IMR-90 (cell line): Measurements from ENCODE around the gene COL4A2. TPM values are rescaled to one million over a fixed set of nuclear protein-coding genes. Genes with fewer than 3 reads are reported as not detected.

Experiments
- ATAC-seq: fragments of 200-7000 bp; cut with Tn5 transposase; 2 replicates; pipeline ENCODE4 v1.9.1; 2020; ENCODE audit warnings: low read depth, mild to moderate bottlenecking, moderate library complexity
- BruUV-seq: library from RNA; stranded (reverse); fragments of 400-500 nt; replicated peaks from 2 replicates; lab custom pipeline; 2021; lab: Mats Ljungman, UMichigan
- CTCF ChIA-PET: fragments of 300-600 bp; formaldehyde crosslinking; extraction: SDS; loops from one replicate; lab custom pipeline; 2021; ENCODE audit warnings: antibody characterized with exemption; lab: Yijun Ruan, JAX
- POLR2A ChIA-PET: fragments of 300-600 bp; sonication (Branson Sonifier 250); formaldehyde crosslinking; loops from one replicate; lab custom pipeline; 2022; ENCODE audit warnings: antibody characterized with exemption; ENCODE audit not compliant: unreplicated experiment; lab: Charles Lee
- DNase-seq: peaks from one replicate; pipeline ENCODE4 v3.0.0; 2013
- H2AFZ ChIP-seq: replicated peaks from 2 replicates; pipeline ENCODE3; 2013; ENCODE audit warnings: low read length, mild to moderate bottlenecking; ENCODE audit not compliant: poor library complexity
- H2AK5ac ChIP-seq: 2 replicates; pipeline ENCODE4 v1.6.1; 2013; ENCODE audit warnings: low read depth, low read length, inconsistent platforms
- H2AK9ac ChIP-seq: replicated peaks from 2 replicates; pipeline ENCODE3; 2013; ENCODE audit warnings: mild to moderate bottlenecking, low read depth, low read length, moderate library complexity; ENCODE audit not compliant: poor library complexity
- H2BK120ac ChIP-seq: 2 replicates; pipeline ENCODE4 v1.6.1; 2013; ENCODE audit warnings: low read depth, low read length, inconsistent platforms
- H2BK15ac ChIP-seq: 3 replicates; pipeline ENCODE4 v1.6.1; 2013; ENCODE audit warnings: low read depth, low read length, inconsistent platforms
- H2BK20ac ChIP-seq: 2 replicates; pipeline ENCODE4 v1.6.1; 2013; ENCODE audit warnings: low read depth, mild to moderate bottlenecking, inconsistent platforms, low read length, moderate library complexity
- H2BK5ac ChIP-seq: 2 replicates; pipeline ENCODE4 v1.6.1; 2013; ENCODE audit warnings: mild to moderate bottlenecking, low read depth, low read length, inconsistent platforms; ENCODE audit not compliant: poor library complexity, severe bottlenecking
- H3K14ac ChIP-seq: replicated peaks from 2 replicates; pipeline ENCODE4 v1.6.1; 2013; ENCODE audit warnings: low read depth, low read length, inconsistent platforms
- H3K18ac ChIP-seq: 2 replicates; pipeline ENCODE4 v1.6.1; 2013; ENCODE audit warnings: low read depth, low read length, control low read depth
- H3K23ac ChIP-seq: 2 replicates; pipeline ENCODE4 v1.6.1; 2013; ENCODE audit warnings: low read depth, low read length, inconsistent platforms
- H3K27ac ChIP-seq: 2 replicates; pipeline ENCODE4 v1.5.1; 2013; ENCODE audit warnings: mild to moderate bottlenecking, control low read depth, low read length; ENCODE audit not compliant: insufficient read depth
- H3K27me3 ChIP-seq: 2 replicates; pipeline ENCODE4 v1.6.1; 2013; ENCODE audit warnings: low read length; ENCODE audit not compliant: control insufficient read depth, insufficient read depth
- H3K36me3 ChIP-seq: 2 replicates; pipeline ENCODE4 v1.6.1; 2013; ENCODE audit warnings: low read length, mixed read lengths; ENCODE audit not compliant: control insufficient read depth, insufficient read depth
- H3K4ac ChIP-seq: 2 replicates; pipeline ENCODE4 v1.6.1; 2013; ENCODE audit warnings: low read depth, low read length, inconsistent platforms
- H3K4me1 ChIP-seq: 2 replicates; pipeline ENCODE4 v1.6.1; 2013; ENCODE audit warnings: low read length, mixed read lengths; ENCODE audit not compliant: control insufficient read depth, insufficient read depth
- H3K4me2 ChIP-seq: 2 replicates; pipeline ENCODE4 v1.6.1; 2013; ENCODE audit warnings: low read depth, mild to moderate bottlenecking, control low read depth, low read length, moderate library complexity
- H3K4me3 ChIP-seq: 2 replicates; pipeline ENCODE4 v1.5.1; 2013; ENCODE audit warnings: low read depth, mild to moderate bottlenecking, control low read depth, low read length, moderate library complexity; ENCODE audit not compliant: insufficient read depth
- H3K56ac ChIP-seq: 2 replicates; pipeline ENCODE4 v1.6.1; 2013; ENCODE audit warnings: low read length, inconsistent platforms; ENCODE audit not compliant: insufficient read depth; ENCODE audit errors: extremely low read depth
- H3K79me1 ChIP-seq, 2 experiments: 2 replicates each; pipeline ENCODE4 v1.6.1; 2013; ENCODE audit warnings: low read length in 2 of 2, inconsistent platforms in 1 of 2, low read depth in 1 of 2
- H3K9ac ChIP-seq: 2 replicates; pipeline ENCODE4 v1.6.1; 2013; ENCODE audit warnings: low read depth, low read length, control low read depth
- H3K9me1 ChIP-seq: 2 replicates; pipeline ENCODE4 v1.6.1; 2013; ENCODE audit warnings: low read length, inconsistent platforms; ENCODE audit not compliant: insufficient read depth
- H3K9me3 ChIP-seq: 2 replicates; pipeline ENCODE4 v1.6.1; 2013; ENCODE audit warnings: low read length; ENCODE audit not compliant: control insufficient read depth, insufficient read depth
- H4K20me1 ChIP-seq: 2 replicates; pipeline ENCODE4 v1.6.1; 2013; ENCODE audit warnings: low read length, inconsistent platforms; ENCODE audit not compliant: insufficient read depth
- H4K5ac ChIP-seq: 2 replicates; pipeline ENCODE4 v1.6.1; 2013; ENCODE audit warnings: mild to moderate bottlenecking, low read depth, low read length, control low read depth
- H4K8ac ChIP-seq, 2 experiments: 2 replicates each; pipeline ENCODE4 v1.6.1; 2013; ENCODE audit warnings: low read depth in 2 of 2, low read length in 2 of 2, control low read depth in 1 of 2, inconsistent platforms in 1 of 2
- H4K91ac ChIP-seq: 2 replicates; pipeline ENCODE4 v1.6.1; 2013; ENCODE audit warnings: low read depth, low read length, inconsistent platforms; ENCODE audit not compliant: insufficient read depth
- WGBS, 2 experiments: methylation state at CpG; one replicate each; pipeline versions ENCODE4 v1.1.5 to v1.1.7; 2013; ENCODE audit warnings: missing lambda C conversion rate in 2 of 2; ENCODE audit not compliant: insufficient read length in 1 of 2; ENCODE audit errors: extremely low coverage in 2 of 2; 5-methylcytosine and 5-hydroxymethylcytosine counted together
- dilution Hi-C: fragments of 300-500 bp; cut with HindIII; formaldehyde crosslinking; loops from one replicate; pipeline ENCODE4 v1.14.3; 2018; ENCODE audit warnings: low sequenced_read_pairs; ENCODE audit not compliant: unreplicated experiment
- in situ Hi-C: fragments of 300-500 bp; cut with MboI; formaldehyde crosslinking; loops from 3 replicates; pipeline ENCODE4 v1.14.3; 2019; ENCODE audit warnings: low sequenced_read_pairs, inconsistent platforms, mixed read lengths
- intact Hi-C: fragments of 100-400 bp; cut with micrococcal nuclease; formaldehyde crosslinking; loops from 2 replicates; pipeline ENCODE4 v1.10.0; 2022
- polyA plus RNA-seq, 3 experiments: library from polyadenylated mRNA; depleted of rRNA; stranded (reverse); fragments of >200 nt; gene quantifications; 2 replicates each; pipeline ENCODE4 v1.2.3, GENCODE V29; 2012; ENCODE audit warnings: low replicate concordance in 1 of 3
- total RNA-seq: library from RNA; depleted of rRNA; stranded (reverse); fragments of >200 nt; gene quantifications from 2 replicates; pipeline ENCODE4 v1.2.3, GENCODE V29; 2012
- TF ChIP-seq, protein P1 (sequence below): fragments of 150-350 bp; IDR thresholded peaks from 2 replicates; pipeline ENCODE4 v1.6.1; 2017; ENCODE audit warnings: mild to moderate bottlenecking, antibody characterized with exemption, low read length, low read depth

COL4A2 gene
- total and polyA plus RNA-seq, 2 of the 4 experiments (the other 2 are of a cell fraction): 90.7 to 457 TPM

- no peaks in the 10 kb centered on the region for H3K79me1 ChIP-seq
- no peak overlapping the region for H3K27ac ChIP-seq
- H3K9ac ChIP-seq: no peak overlapping the region
- no peak overlapping the region for H2AFZ ChIP-seq
- no peak overlapping the region for H3K14ac ChIP-seq
- H3K4me3 ChIP-seq: no peak overlapping the region
- H3K18ac ChIP-seq: no peak overlapping the region
- H3K4me2 ChIP-seq: no peak overlapping the region
- ATAC-seq (no peak), DNase-seq (peak; percentile 53)
- no peaks in the 10 kb centered on the region for H3K9me3 ChIP-seq
- CTCF ChIA-PET: interaction anchor here (0.6 kb wide), 1 partner anchor 59 kb away, joined by 3 read pairs; no protein-coding TSS in a partner anchor
- no peak overlapping the region for H3K56ac ChIP-seq
- BruUV-seq: no TSS peak
- peaks cover 11% of the 10 kb centered on the region for H3K9me1 ChIP-seq
- no peak overlapping the region for H3K4ac ChIP-seq
- dilution Hi-C loops (no loop called here), intact Hi-C loops (no loop called here), in situ Hi-C loops (no loop called here)
- H2BK5ac ChIP-seq: no peak overlapping the region
- no peaks in the 10 kb centered on the region; the same call in none of the 2 replicates for H4K20me1 ChIP-seq
- H2BK120ac ChIP-seq: no peak overlapping the region
- H2AK9ac ChIP-seq: no peak overlapping the region
- POLR2A ChIA-PET: no interaction called here
- no peak overlapping the region for H4K5ac ChIP-seq
- H2BK20ac ChIP-seq: no peak overlapping the region
- 0 out of 2 replicates have a peak overlapping the region, but pooled peaks have one; percentile 38 for H2AK5ac ChIP-seq
- H2BK15ac ChIP-seq: no peak overlapping the region
- no peak overlapping the region for H4K91ac ChIP-seq
- TF ChIP-seq, protein P1, sequence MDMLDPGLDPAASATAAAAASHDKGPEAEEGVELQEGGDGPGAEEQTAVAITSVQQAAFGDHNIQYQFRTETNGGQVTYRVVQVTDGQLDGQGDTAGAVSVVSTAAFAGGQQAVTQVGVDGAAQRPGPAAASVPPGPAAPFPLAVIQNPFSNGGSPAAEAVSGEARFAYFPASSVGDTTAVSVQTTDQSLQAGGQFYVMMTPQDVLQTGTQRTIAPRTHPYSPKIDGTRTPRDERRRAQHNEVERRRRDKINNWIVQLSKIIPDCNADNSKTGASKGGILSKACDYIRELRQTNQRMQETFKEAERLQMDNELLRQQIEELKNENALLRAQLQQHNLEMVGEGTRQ: no peak
- H3K23ac ChIP-seq: no peak overlapping the region
- WGBS, 2 experiments: 71% methylated on average over 5 of the region's 16 CpGs; no CpG with 5 or more reads in 1 of the 2 experiments
- no peaks in the 10 kb centered on the region; the same call in 1 of the 2 replicates for H3K36me3 ChIP-seq
- no peaks in the 10 kb centered on the region for H3K27me3 ChIP-seq
- H4K8ac ChIP-seq: no peak overlapping the region
- H3K4me1 ChIP-seq: no peaks in the 10 kb centered on the region; the same call in 1 of the 2 replicates
These were observed 213.6 kb downstream of the COL4A2 start for GRCh38 chr13:110520431-110521295.
